HG02884 (cell line): ENCODE data around the gene AFAP1L1.

ENCODE experiments used
- ATAC-seq: cut with Tn5 transposase; IDR thresholded peaks from one replicate; pipeline ENCODE4 v1.9.1; 2021; ENCODE audit warnings: mild to moderate bottlenecking, moderate library complexity; ENCODE audit not compliant: unreplicated experiment

The AFAP1L1 gene

GRCh38 chr5:149367972-149368645, 96.5 kb downstream of the AFAP1L1 start:
- ATAC-seq, result no peak

GRCh38 chr5:149370878-149371277, 99.2 kb downstream of the AFAP1L1 start:
- no peak for ATAC-seq

- ATAC-seq, result peak; percentile 84
Observed at GRCh38 chr5:149371296-149371962, 99.8 kb downstream of the AFAP1L1 start.

- no peak for ATAC-seq
Observed at GRCh38 chr5:149372076-149372795, 100.6 kb downstream of the AFAP1L1 start.

GRCh38 chr5:149372932-149373331, 101.3 kb downstream of the AFAP1L1 start:
- no peak for ATAC-seq

- ATAC-seq, result no peak
Observed at GRCh38 chr5:149374303-149374702, 102.6 kb downstream of the AFAP1L1 start.

- ATAC-seq, result no peak
Observed at GRCh38 chr5:149374801-149375200, 103.1 kb downstream of the AFAP1L1 start.

- ATAC-seq, result no peak
Observed at GRCh38 chr5:149375434-149375833, 103.8 kb downstream of the AFAP1L1 start.

- ATAC-seq, result no peak
Observed at GRCh38 chr5:149376104-149376503, 104.4 kb downstream of the AFAP1L1 start.

GRCh38 chr5:149376711-149377447, 105.2 kb downstream of the AFAP1L1 start:
- no peak for ATAC-seq

- ATAC-seq, result no peak
Observed at GRCh38 chr5:149378241-149378820, 106.7 kb downstream of the AFAP1L1 start.

- ATAC-seq, result no peak
Observed at GRCh38 chr5:149379177-149379761, 107.6 kb downstream of the AFAP1L1 start, which contains the start of gene IL17B. Gene IL17B (minus strand): TSS chr5:149379292. CDS start chr5:149379225, 67 bp downstream.

- ATAC-seq, result no peak
Observed at GRCh38 chr5:149379818-149380374, 108.2 kb downstream of the AFAP1L1 start.

GRCh38 chr5:149380466-149381121, 108.9 kb downstream of the AFAP1L1 start:
- no peak for ATAC-seq

GRCh38 chr5:149381261-149381985, 109.8 kb downstream of the AFAP1L1 start:
- ATAC-seq, result no peak

- peak; percentile 55 for ATAC-seq
Observed at GRCh38 chr5:149381986-149382338, 110.3 kb downstream of the AFAP1L1 start.

- no peak for ATAC-seq
Observed at GRCh38 chr5:149382517-149383220, 111.0 kb downstream of the AFAP1L1 start.

- ATAC-seq, result no peak
Observed at GRCh38 chr5:149383399-149383798, 111.7 kb downstream of the AFAP1L1 start.
